Endothelial cell of umbilical vein (primary cell): ENCODE data around the gene FBXL19.

ENCODE experiments used
- CTCF ChIP-seq, 2 donors: IDR thresholded peaks; 1 replicate in 1 of 2; 2 replicates in 1 of 2; pipeline ENCODE4 v1.5.1; 2011; ENCODE audit warnings: low read length in 2 of 2, mild to moderate bottlenecking in 2 of 2, moderate library complexity in 2 of 2, control low read depth in 1 of 2, inconsistent platforms in 1 of 2, low read depth in 1 of 2; ENCODE audit not compliant: insufficient read depth in 1 of 2; ENCODE audit errors: extremely low read depth in 1 of 2
- EZH2 ChIP-seq: IDR thresholded peaks from 2 replicates; pipeline ENCODE4 v1.6.1; 2012; ENCODE audit warnings: borderline replicate concordance, low read depth, mild to moderate bottlenecking, moderate library complexity, low read length, inconsistent platforms; ENCODE audit not compliant: severe bottlenecking
- GATA2 ChIP-seq: IDR thresholded peaks from 2 replicates; pipeline ENCODE4 v1.7.0; 2011; ENCODE audit warnings: low read depth, mild to moderate bottlenecking, moderate library complexity, mixed read lengths, low read length; ENCODE audit not compliant: insufficient read length, insufficient read depth
- POLR2A ChIP-seq: IDR thresholded peaks from 2 replicates; pipeline ENCODE4 v1.6.1; 2012; ENCODE audit warnings: low read depth, mild to moderate bottlenecking, control low read depth, low read length
- POLR2AphosphoS5 ChIP-seq: IDR thresholded peaks from 2 replicates; pipeline ENCODE4 v1.6.1; 2012; ENCODE audit warnings: low read depth, mild to moderate bottlenecking, control low read depth, low read length, moderate library complexity; ENCODE audit not compliant: insufficient read depth

- TF ChIP-seq CTCF (IDR thresholded peaks at IDR 0.05; ENCODE audit: extremely low read depth in 1 of 2, insufficient read depth in 1 of 2, low read depth in 1 of 2, low read length in 2 of 2) (no peak), EZH2 (no peak), POLR2A (no peak), POLR2AphosphoS5 (no peak), GATA2 (no peak)
These were observed 42.1 kb downstream of the FBXL19 start for GRCh38 chr16:30965436-30965835.
